PC-9 (cell line): ENCODE results near the gene BASP1. TPM values are rescaled to one million over a fixed set of nuclear protein-coding genes. Genes with fewer than 3 reads are reported as not detected.

Source experiments
- BruUV-seq: library from RNA; stranded (reverse); fragments of 400-500 nt; replicated peaks from 2 replicates; lab custom pipeline; 2021; lab: Mats Ljungman, UMichigan
- CTCF ChIA-PET: fragments of 300-600 bp; sonication (Branson Sonifier 250); formaldehyde crosslinking; loops from one replicate; lab custom pipeline; 2022; ENCODE audit warnings: antibody characterized with exemption; lab: Charles Lee
- POLR2A ChIA-PET: fragments of 300-600 bp; sonication (Branson Sonifier 250); formaldehyde crosslinking; loops from one replicate; lab custom pipeline; 2022; ENCODE audit warnings: antibody characterized with exemption; ENCODE audit not compliant: unreplicated experiment; lab: Charles Lee
- DNase-seq, 2 experiments: peaks; one replicate each; pipeline versions ENCODE4 v3.0.0 to v3.0.0-alpha.2; 2015 to 2022; ENCODE audit warnings: mixed read lengths in 1 of 2
- H2AFZ ChIP-seq: fragments of 200-600 bp; sonication (generic); 2 replicates; pipeline ENCODE4 v1.8.1; 2017; ENCODE audit warnings: antibody characterized with exemption
- H3F3A ChIP-seq: fragments of 200-600 bp; sonication (generic); 2 replicates; pipeline ENCODE4 v1.8.1; 2017; ENCODE audit warnings: antibody characterized with exemption, mild to moderate bottlenecking, low read depth; ENCODE audit not compliant: insufficient read depth
- H3K27ac ChIP-seq: fragments of 200-600 bp; sonication (generic); 2 replicates; pipeline ENCODE4 v1.6.1; 2016; ENCODE audit warnings: mixed run types
- H3K27me3 ChIP-seq: fragments of 200-600 bp; sonication (generic); 2 replicates; pipeline ENCODE4 v1.6.1; 2016; ENCODE audit warnings: low read depth, mixed run types; ENCODE audit not compliant: insufficient read depth
- H3K36me3 ChIP-seq: fragments of 200-600 bp; sonication (generic); 2 replicates; pipeline ENCODE4 v1.6.1; 2016; ENCODE audit warnings: low read depth, mixed run types
- H3K4me1 ChIP-seq: fragments of 200-600 bp; sonication (generic); replicated peaks from 2 replicates; pipeline ENCODE4 v1.6.1; 2016; ENCODE audit warnings: mixed run types; ENCODE audit not compliant: insufficient read depth
- H3K4me2 ChIP-seq: fragments of 200-600 bp; sonication (generic); 2 replicates; pipeline ENCODE4 v1.6.1; 2017; ENCODE audit warnings: mixed run types
- H3K4me3 ChIP-seq: fragments of 200-600 bp; sonication (generic); 2 replicates; pipeline ENCODE4 v1.6.1; 2016; ENCODE audit warnings: mixed run types
- H3K79me2 ChIP-seq: fragments of 200-600 bp; sonication (generic); 2 replicates; pipeline ENCODE4 v1.6.1; 2017; ENCODE audit warnings: low read depth, mixed run types
- H3K9me2 ChIP-seq: fragments of 200-600 bp; sonication (generic); 2 replicates; pipeline ENCODE4 v1.8.1; 2017; ENCODE audit warnings: mild to moderate bottlenecking; ENCODE audit not compliant: insufficient read depth
- H3K9me3 ChIP-seq: fragments of 200-600 bp; sonication (generic); 2 replicates; pipeline ENCODE4 v1.8.1; 2016; ENCODE audit warnings: low read depth; ENCODE audit not compliant: insufficient read depth
- H4K20me1 ChIP-seq: fragments of 200-600 bp; sonication (generic); 2 replicates; pipeline ENCODE4 v1.8.1; 2017; ENCODE audit not compliant: insufficient read depth
- EZH2 ChIP-seq: fragments of 200-600 bp; sonication (generic); IDR thresholded peaks from 2 replicates; pipeline ENCODE4 v1.8.0; 2017; ENCODE audit warnings: antibody characterized with exemption, low read depth
- intact Hi-C: fragments of 100-400 bp; cut with micrococcal nuclease; formaldehyde crosslinking; loops from one replicate; pipeline ENCODE4 v1.10.0; 2022; ENCODE audit not compliant: unreplicated experiment
- total RNA-seq: library from RNA; stranded (reverse); gene quantifications from 2 replicates; pipeline ENCODE4 v1.2.3, GENCODE V29; 2021
- TF ChIP-seq, protein P1 (sequence below): fragments of 200-600 bp; sonication (generic); conservative IDR thresholded peaks from 2 replicates; pipeline ENCODE4 v1.6.1; 2017; ENCODE audit warnings: mixed run types, antibody characterized with exemption, mild to moderate bottlenecking, moderate library complexity

Gene BASP1
- total RNA-seq, 1 experiment from 2014 or later, result not detected

DNA sequence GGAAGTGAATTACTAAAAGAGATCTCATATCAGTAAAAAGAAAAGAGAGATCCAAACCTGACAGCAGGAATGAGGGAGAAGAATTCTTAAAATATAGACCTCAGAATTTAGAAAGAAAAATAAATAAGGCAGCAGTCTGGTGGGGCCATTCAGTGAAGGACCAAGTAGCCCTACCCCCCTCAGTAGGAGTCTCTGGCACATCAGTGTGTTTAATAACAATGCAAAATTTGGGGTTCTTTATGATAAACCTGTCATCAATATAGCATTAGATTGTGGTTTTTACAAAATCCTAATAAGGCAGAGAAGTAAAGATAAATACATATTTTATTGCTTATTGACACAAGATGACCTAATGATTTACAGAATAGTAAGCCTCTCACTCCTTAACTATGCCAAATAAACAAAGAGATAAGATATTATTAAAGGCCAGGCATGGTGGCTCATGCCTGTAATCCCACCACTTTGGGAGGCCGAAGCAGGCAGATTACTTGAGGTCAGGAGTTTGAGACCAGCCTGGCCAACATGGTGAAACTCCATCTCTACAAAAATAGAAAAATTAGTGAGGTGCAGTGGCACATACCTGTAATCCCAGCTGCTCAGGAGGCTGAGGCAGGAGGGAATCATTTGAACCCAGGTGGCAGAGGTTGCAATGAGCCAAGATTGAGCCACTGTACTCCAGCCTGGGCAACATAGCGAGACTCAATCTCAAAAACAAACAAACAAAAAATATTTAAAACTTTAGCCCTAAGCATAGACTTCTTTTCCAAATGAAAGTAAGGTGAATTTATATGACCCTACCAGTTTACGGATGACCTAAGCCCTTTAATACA lies 108.6 kb downstream of the BASP1 start:
- H3K9me2 ChIP-seq, result no peaks in the 10 kb centered on the region
- TF ChIP-seq, protein P1, sequence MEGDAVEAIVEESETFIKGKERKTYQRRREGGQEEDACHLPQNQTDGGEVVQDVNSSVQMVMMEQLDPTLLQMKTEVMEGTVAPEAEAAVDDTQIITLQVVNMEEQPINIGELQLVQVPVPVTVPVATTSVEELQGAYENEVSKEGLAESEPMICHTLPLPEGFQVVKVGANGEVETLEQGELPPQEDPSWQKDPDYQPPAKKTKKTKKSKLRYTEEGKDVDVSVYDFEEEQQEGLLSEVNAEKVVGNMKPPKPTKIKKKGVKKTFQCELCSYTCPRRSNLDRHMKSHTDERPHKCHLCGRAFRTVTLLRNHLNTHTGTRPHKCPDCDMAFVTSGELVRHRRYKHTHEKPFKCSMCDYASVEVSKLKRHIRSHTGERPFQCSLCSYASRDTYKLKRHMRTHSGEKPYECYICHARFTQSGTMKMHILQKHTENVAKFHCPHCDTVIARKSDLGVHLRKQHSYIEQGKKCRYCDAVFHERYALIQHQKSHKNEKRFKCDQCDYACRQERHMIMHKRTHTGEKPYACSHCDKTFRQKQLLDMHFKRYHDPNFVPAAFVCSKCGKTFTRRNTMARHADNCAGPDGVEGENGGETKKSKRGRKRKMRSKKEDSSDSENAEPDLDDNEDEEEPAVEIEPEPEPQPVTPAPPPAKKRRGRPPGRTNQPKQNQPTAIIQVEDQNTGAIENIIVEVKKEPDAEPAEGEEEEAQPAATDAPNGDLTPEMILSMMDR, result no peak
- no peak for TF ChIP-seq EZH2
- no peak overlapping the region for H3K4me2 ChIP-seq
- no peak overlapping the region for H2AFZ ChIP-seq
- H3K36me3 ChIP-seq, result no peaks in the 10 kb centered on the region
- 0 out of 2 replicates have a peak, but pooled peaks cover 4% of the 10 kb centered on the region for H3K9me3 ChIP-seq
- no peaks in the 10 kb centered on the region for H3K27me3 ChIP-seq
- no peak overlapping the region for H3K27ac ChIP-seq
- H3K4me3 ChIP-seq, result no peak overlapping the region
- no peaks in the 10 kb centered on the region for H3F3A ChIP-seq
- no peaks in the 10 kb centered on the region for H3K79me2 ChIP-seq
- intact Hi-C loops, result no loop called here
- BruUV-seq, result no TSS peak
- CTCF ChIA-PET, result interaction anchor here (0.7 kb wide), 1 partner anchor 88 kb away, joined by 3 read pairs; no protein-coding TSS in a partner anchor
- no peaks in the 10 kb centered on the region for H4K20me1 ChIP-seq
- peaks cover 19% of the 10 kb centered on the region for H3K4me1 ChIP-seq
- DNase-seq, result no peak
- POLR2A ChIA-PET, result no interaction called here
